ENCODE results near the gene MRGPRF. TPM values are rescaled to one million over a fixed set of nuclear protein-coding genes. Genes with fewer than 3 reads are reported as not detected.

MRGPRF gene
- total RNA-seq, 1 experiment from 2014 or later = not detected

GRCh38 chr11:68962527-68963250, 50.4 kb downstream of the MRGPRF start:
- intact Hi-C loops (cut with micrococcal nuclease) = no loop called here
- no peaks in the 10 kb centered on the region for H3K9me2 ChIP-seq (replicated peaks; ENCODE audit: low read length)
- H3K4me1 ChIP-seq (ENCODE audit: insufficient read depth, low read length) = no peaks in the 10 kb centered on the region
- H4K20me1 ChIP-seq (ENCODE audit: low read length) = no peaks in the 10 kb centered on the region
- H3K79me2 ChIP-seq (ENCODE audit: low read length) = no peaks in the 10 kb centered on the region
- no peaks in the 10 kb centered on the region for H3K27me3 ChIP-seq (ENCODE audit: low read length)
- CTCF ChIA-PET = no interaction called here
- no peaks in the 10 kb centered on the region for H3K9me3 ChIP-seq (ENCODE audit: low read length)
- no peak for DNase-seq
- ATAC-seq = no peak
- H3K27ac ChIP-seq (ENCODE audit: low read length) = no peak overlapping the region
- H3K4me2 ChIP-seq (ENCODE audit: low read length) = no peak overlapping the region
- H3F3A ChIP-seq (ENCODE audit: low read length, unreplicated experiment) = no peaks in the 10 kb centered on the region
- no peak overlapping the region for H3K4me3 ChIP-seq (ENCODE audit: low read length)
- no peak overlapping the region for H3K9ac ChIP-seq (ENCODE audit: low read length)
- no peak for TF ChIP-seq EZH2 (IDR thresholded peaks at IDR 0.05; ENCODE audit: low read length, unreplicated experiment)
- TF ChIP-seq CTCF (conservative IDR thresholded peaks at IDR 0.05; ENCODE audit: low read depth, low read length) = peak; percentile 27
- H2AFZ ChIP-seq (ENCODE audit: low read length) = no peak overlapping the region
- H3K36me3 ChIP-seq (ENCODE audit: low read depth, low read length) = no peaks in the 10 kb centered on the region
- POLR2A ChIA-PET (ENCODE audit: unreplicated experiment) = no interaction called here
- BruUV-seq (replicated peaks) = no TSS peak

DNA sequence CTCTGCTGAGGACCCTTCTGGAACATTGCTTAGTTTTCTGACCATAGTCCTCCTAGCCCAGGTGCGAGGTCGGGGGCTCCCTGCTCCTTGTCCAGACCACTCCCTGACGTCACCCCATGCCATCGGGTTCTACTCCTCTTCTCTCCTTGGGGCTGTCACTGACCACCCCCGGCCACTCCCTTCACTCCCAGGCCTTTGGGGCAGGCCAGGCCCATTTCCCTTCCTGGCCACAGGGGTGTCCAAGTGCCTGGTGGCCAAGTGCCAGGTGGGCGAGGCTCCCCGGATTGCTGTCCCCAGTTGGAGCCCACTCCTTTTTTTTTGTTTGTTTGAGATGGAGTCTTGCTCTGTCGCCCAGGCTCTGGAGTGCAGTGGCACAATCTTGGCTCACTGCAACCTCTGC, 51.8 kb downstream of the MRGPRF start:
- ATAC-seq = no peak

More for the DNA sequence above, 51.8 kb downstream of the MRGPRF start:
- no peaks in the 10 kb centered on the region for H3K9me2 ChIP-seq (replicated peaks; ENCODE audit: low read length)
- peak; percentile 13 for DNase-seq
- intact Hi-C loops (cut with micrococcal nuclease) = no loop called here
- H3K9ac ChIP-seq (ENCODE audit: low read length) = no peak overlapping the region
- no peaks in the 10 kb centered on the region for H3K36me3 ChIP-seq (ENCODE audit: low read depth, low read length)
- H3K27ac ChIP-seq (ENCODE audit: low read length) = no peak overlapping the region
- no peaks in the 10 kb centered on the region for H3K9me3 ChIP-seq (ENCODE audit: low read length)
- H3F3A ChIP-seq (ENCODE audit: low read length, unreplicated experiment) = no peaks in the 10 kb centered on the region
- no peaks in the 10 kb centered on the region for H3K79me2 ChIP-seq (ENCODE audit: low read length)
- H4K20me1 ChIP-seq (ENCODE audit: low read length) = no peaks in the 10 kb centered on the region
- TF ChIP-seq CTCF (conservative IDR thresholded peaks at IDR 0.05; ENCODE audit: low read depth, low read length) = no peak
- no peak for TF ChIP-seq EZH2 (IDR thresholded peaks at IDR 0.05; ENCODE audit: low read length, unreplicated experiment)
- TF ChIP-seq EZH2phosphoT487 (IDR thresholded peaks at IDR 0.05; ENCODE audit: borderline replicate concordance, low read length) = no peak
- H3K4me1 ChIP-seq (ENCODE audit: insufficient read depth, low read length) = no peaks in the 10 kb centered on the region
- no peak overlapping the region for H2AFZ ChIP-seq (ENCODE audit: low read length)
- H3K27me3 ChIP-seq (ENCODE audit: low read length) = no peaks in the 10 kb centered on the region
- ChIA-PET POLR2A (ENCODE audit: unreplicated experiment) (no interaction called here), CTCF (no interaction called here)
- BruUV-seq (replicated peaks) = no TSS peak
- no peak overlapping the region for H3K4me2 ChIP-seq (ENCODE audit: low read length)
- H3K4me3 ChIP-seq (ENCODE audit: low read length) = no peak overlapping the region
